ENCODE measurements around the gene FAM118B. TPM values are rescaled to one million over a fixed set of nuclear protein-coding genes. Genes with fewer than 3 reads are reported as not detected.

Gene FAM118B
- total RNA-seq, 1 donor from 2014 or later = 37.5 TPM

DNA sequence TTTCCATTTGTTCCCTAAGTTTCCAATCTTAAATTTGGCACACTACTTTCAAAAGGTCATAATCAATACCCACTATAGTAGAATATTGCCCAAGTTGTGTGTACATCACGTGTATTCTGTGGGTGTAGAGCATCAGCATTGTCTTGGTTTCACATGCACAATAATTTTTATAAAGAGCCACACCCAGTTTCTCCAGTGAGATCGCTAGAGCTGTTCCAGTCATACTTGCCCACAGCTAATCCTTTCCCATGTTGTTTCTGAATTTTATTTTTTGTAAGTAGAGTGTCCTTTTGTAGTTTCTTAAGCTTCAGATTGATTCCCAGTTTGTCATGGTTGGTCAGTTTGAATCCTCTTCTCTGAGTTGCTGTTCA lies 13.7 kb downstream of the FAM118B start:
- H3K36me3 ChIP-seq = no peaks in the 10 kb centered on the region
- ATAC-seq = no peak
- no peak for TF ChIP-seq CTCF (IDR thresholded peaks at IDR 0.05)
- intact Hi-C loops (cut with DNase I) = no loop called here
- no peak overlapping the region for H3K27ac ChIP-seq
- no peaks in the 10 kb centered on the region for H3K9me3 ChIP-seq
- no peak overlapping the region for H3K4me3 ChIP-seq
- H3K4me1 ChIP-seq = no peaks in the 10 kb centered on the region
- no peaks in the 10 kb centered on the region for H3K27me3 ChIP-seq
- DNase-seq = no peak

DNA sequence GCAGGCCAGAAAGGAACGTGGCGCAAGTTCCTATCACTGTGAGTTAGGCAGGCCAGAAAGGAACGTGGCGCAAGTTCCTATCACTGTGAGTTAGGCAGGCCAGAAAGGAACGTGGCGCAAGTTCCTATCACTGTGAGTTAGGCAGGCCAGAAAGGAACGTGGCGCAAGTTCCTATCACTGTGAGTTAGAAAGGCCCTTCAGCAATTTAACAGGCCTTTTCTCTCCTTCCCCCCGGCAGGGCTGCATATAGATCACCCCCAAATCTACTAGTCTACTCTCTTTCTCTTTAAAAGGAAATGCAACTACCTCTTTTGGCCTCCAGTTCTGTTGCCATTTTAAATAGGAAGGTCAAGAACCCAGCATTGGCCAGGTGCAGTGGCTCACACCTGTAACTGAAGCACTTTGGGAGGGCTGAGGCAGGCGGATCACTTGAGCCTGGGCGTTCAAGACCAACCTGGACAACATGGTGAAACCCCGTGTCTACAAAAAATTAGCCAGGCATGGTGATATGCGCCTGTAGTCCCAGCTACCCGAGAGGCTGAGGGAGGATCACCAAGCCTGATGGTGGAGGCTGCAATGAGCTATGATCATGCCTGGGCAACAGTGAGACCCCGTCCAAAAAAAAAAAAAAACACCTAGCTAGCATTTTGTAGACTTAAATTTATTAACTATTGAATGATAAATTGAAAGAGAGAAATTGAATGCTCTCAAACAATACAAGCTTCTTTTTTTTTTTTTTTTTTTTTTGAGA lies 14.9 kb downstream of the FAM118B start:
- no peaks in the 10 kb centered on the region for H3K4me1 ChIP-seq

DNA sequence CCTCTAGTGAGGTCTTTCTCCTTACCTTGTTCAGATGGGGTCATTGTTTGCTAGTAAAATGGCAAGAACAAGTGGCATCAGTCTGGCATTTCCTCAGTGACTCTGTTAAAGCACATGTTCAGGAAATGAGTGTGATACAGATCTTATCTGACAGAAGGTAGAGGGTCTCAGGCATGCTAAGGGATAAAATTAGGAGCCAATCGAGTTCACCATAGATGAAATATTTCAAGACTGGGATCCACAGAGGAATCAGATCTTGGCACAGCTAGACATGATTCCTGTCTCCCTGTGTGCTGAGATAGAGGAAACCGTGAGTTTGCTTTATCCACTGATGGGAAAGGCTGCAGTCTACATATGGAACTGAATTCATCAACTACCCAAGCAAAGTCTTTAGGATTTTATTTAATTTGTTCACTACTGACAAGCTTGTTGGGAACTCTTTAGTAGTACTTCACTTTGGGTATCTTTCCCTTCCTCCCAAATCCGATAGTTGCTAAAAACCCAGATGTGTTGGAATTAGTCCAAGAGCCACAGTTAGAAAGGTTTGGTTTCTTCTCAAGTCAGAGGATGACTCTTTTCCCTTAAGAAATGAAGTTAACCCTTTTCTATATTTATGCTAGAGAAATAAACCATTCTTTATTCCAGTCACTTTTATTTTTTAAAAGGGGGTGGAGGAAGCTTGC lies 18.4 kb downstream of the FAM118B start:
- no peaks in the 10 kb centered on the region for H3K4me1 ChIP-seq
- no peaks in the 10 kb centered on the region for H3K27me3 ChIP-seq
- intact Hi-C loops (cut with DNase I) = no loop called here
- no peak for ATAC-seq
- TF ChIP-seq CTCF (IDR thresholded peaks at IDR 0.05) = no peak
- H3K27ac ChIP-seq = no peak overlapping the region
- H3K9me3 ChIP-seq = no peaks in the 10 kb centered on the region
- peaks cover 1% of the 10 kb centered on the region for H3K36me3 ChIP-seq
- H3K4me3 ChIP-seq = no peak overlapping the region
- DNase-seq = no peak

More for the DNA sequence above, 14.9 kb downstream of the FAM118B start:
- H3K4me3 ChIP-seq = no peak overlapping the region
- no peaks in the 10 kb centered on the region for H3K36me3 ChIP-seq
- TF ChIP-seq CTCF (IDR thresholded peaks at IDR 0.05) = no peak
- H3K27ac ChIP-seq = no peak overlapping the region
- intact Hi-C loops (cut with DNase I) = no loop called here
- H3K27me3 ChIP-seq = no peaks in the 10 kb centered on the region
- H3K9me3 ChIP-seq = no peaks in the 10 kb centered on the region
- DNase-seq (no peak), ATAC-seq (no peak)

DNA sequence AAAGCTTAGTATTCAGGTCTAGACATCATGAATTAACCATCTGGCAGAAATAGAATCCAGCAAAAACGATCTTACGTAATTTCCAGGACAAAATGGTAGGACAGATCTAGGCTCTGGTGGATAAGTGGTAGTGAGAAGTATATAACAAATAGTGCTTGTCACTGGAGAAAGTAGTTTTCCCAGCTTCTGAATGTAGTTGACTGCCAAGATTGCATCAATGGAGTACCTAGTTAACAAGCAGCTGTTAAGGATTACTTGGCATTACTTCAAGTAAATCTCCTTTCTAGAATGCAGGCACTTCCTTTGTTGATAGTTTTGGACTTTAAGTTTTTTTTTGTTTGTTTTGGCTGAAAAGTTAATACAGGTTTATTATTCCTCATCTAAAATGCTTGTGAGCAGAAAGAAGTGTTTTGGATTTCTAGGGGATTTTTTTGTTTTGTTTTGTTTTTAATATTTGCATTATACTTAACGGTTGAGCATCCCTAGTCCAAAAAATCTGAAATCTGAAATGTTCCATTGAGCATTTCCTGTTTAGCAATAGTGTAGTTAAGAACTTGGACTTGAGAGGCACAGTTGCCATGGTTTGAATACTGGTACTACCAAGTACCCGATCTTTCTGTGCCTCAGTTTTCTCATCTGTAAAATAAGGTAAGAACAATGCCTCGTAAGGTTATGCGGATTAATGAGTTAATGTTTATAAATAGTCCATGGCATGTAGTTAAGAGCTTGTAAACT lies 20.3 kb downstream of the FAM118B start:
- Histone ChIP-seq H3K4me1 (no peaks in the 10 kb centered on the region), H3K4me3 (no peak overlapping the region), H3K27me3 (no peaks in the 10 kb centered on the region), H3K27ac (no peak overlapping the region), H3K36me3 (peaks cover 13% of the 10 kb centered on the region), H3K9me3 (no peaks in the 10 kb centered on the region)
- no peak for TF ChIP-seq CTCF (IDR thresholded peaks at IDR 0.05)
- ATAC-seq (peak; percentile 86), DNase-seq (no peak)
- intact Hi-C loops (cut with DNase I) = no loop called here

DNA sequence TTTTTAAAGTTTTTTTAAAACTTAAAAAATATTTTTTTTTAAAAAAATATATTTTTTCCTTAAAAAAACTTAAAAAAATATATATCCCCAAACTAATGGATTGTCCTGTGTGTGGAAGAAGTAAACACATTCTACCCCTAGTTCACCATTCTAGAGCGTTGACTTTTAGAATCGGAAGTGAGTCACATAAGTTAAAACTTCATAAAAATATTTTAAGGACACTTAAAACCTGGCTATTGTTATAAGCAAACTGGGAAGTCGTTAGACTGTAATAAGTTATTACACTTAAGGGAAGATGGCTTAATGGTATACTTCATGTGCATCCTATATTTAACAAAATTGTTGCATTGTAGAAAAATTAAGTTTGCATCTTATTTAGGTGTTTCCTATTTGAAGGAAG lies 21.1 kb downstream of the FAM118B start:
- H3K4me3 ChIP-seq = no peak overlapping the region
- DNase-seq (no peak), ATAC-seq (no peak)
- no peak for TF ChIP-seq CTCF (IDR thresholded peaks at IDR 0.05)
- H3K36me3 ChIP-seq = peaks cover 14% of the 10 kb centered on the region
- no peak overlapping the region for H3K27ac ChIP-seq
- H3K4me1 ChIP-seq = no peaks in the 10 kb centered on the region
- no peaks in the 10 kb centered on the region for H3K9me3 ChIP-seq
- H3K27me3 ChIP-seq = no peaks in the 10 kb centered on the region
- intact Hi-C loops (cut with DNase I) = no loop called here
